HepG2 (cell line): Measurements from ENCODE around the gene HYAL1. TPM values are rescaled to one million over a fixed set of nuclear protein-coding genes. Genes with fewer than 3 reads are reported as not detected.

ENCODE experiments used
- CBX2 ChIP-seq, 2 experiments: fragments of 200-600 bp in 1 of 2; sonication (generic); formaldehyde crosslinking in 1 of 2; IDR thresholded peaks; 2 replicates each; pipeline versions ENCODE4 v1.7.0 to v1.8.1; 2018 to 2022; ENCODE audit warnings: low read depth in 2 of 2, low read length in 1 of 2, mild to moderate bottlenecking in 1 of 2, missing genetic modification reagents in 1 of 2
- CBX5 ChIP-seq: sonication (generic); formaldehyde crosslinking; IDR thresholded peaks from 2 replicates; pipeline ENCODE4 v1.4.0; 2020; ENCODE audit warnings: missing genetic modification reagents, borderline replicate concordance
- FIP1L1 ChIP-seq: fragments of 200-400 bp; formaldehyde crosslinking; IDR thresholded peaks from 2 replicates; pipeline ENCODE4 v1.6.1; 2018; ENCODE audit warnings: low read depth, mild to moderate bottlenecking, low read length, moderate library complexity, borderline replicate concordance; ENCODE audit not compliant: insufficient read depth
- FOXO1 ChIP-seq: sonication (generic); formaldehyde crosslinking; IDR thresholded peaks from 2 replicates; pipeline ENCODE4 v1.4.0; 2020; ENCODE audit warnings: missing genetic modification reagents
- GTF3A ChIP-seq: sonication (generic); formaldehyde crosslinking; conservative IDR thresholded peaks from 2 replicates; pipeline ENCODE4 v1.4.0; 2020; ENCODE audit warnings: mild to moderate bottlenecking, missing genetic modification reagents
- HIC2 ChIP-seq: sonication (generic); formaldehyde crosslinking; IDR thresholded peaks from 2 replicates; pipeline ENCODE4 v1.9.0; 2022; ENCODE audit warnings: low read depth, missing genetic modification reagents
- HNF1A ChIP-seq, 2 experiments: sonication (generic) in 1 of 2; formaldehyde crosslinking in 1 of 2; IDR thresholded peaks; 2 replicates each; pipeline versions ENCODE4 v1.4.0 to v1.6.1; 2016 to 2020; ENCODE audit warnings: borderline replicate concordance in 1 of 2, low read depth in 1 of 2, mild to moderate bottlenecking in 1 of 2, missing genetic modification reagents in 1 of 2
- KDM5B ChIP-seq: sonication (generic); formaldehyde crosslinking; IDR thresholded peaks from 2 replicates; pipeline ENCODE4 v1.4.0; 2020; ENCODE audit warnings: missing genetic modification reagents, mild to moderate bottlenecking, borderline replicate concordance
- MTA1 ChIP-seq: sonication (generic); formaldehyde crosslinking; IDR thresholded peaks from 2 replicates; pipeline ENCODE4 v1.4.0; 2020; ENCODE audit warnings: missing genetic modification reagents, mild to moderate bottlenecking, borderline replicate concordance
- MTF1 ChIP-seq: sonication (generic); formaldehyde crosslinking; IDR thresholded peaks from 2 replicates; pipeline ENCODE4 v1.5.0; 2020; ENCODE audit warnings: missing genetic modification reagents
- NR2F1 ChIP-seq, 2 experiments: fragments of 450-650 bp in 1 of 2; formaldehyde crosslinking in 1 of 2; IDR thresholded peaks; 2 replicates each; pipeline versions ENCODE4 v1.5.0 to v1.6.1; 2016 to 2020; ENCODE audit warnings: mild to moderate bottlenecking in 1 of 2, missing compliant biosample characterization in 1 of 2, missing genetic modification reagents in 1 of 2, moderate library complexity in 1 of 2
- REPIN1 ChIP-seq: sonication (generic); formaldehyde crosslinking; IDR thresholded peaks from 2 replicates; pipeline ENCODE4 v1.8.0; 2022; ENCODE audit warnings: missing genetic modification reagents, low read depth, mild to moderate bottlenecking, borderline replicate concordance
- SOX6 ChIP-seq, 2 experiments: fragments of 450-650 bp in 1 of 2; sonication (generic) in 1 of 2; formaldehyde crosslinking in 1 of 2; IDR thresholded peaks; 2 replicates each; pipeline versions ENCODE4 v1.4.0 to v1.6.1; 2017 to 2020; ENCODE audit warnings: antibody characterized with exemption in 1 of 2, mild to moderate bottlenecking in 1 of 2, missing genetic modification reagents in 1 of 2
- U2AF2 ChIP-seq: fragments of 200-400 bp; formaldehyde crosslinking; IDR thresholded peaks from 2 replicates; pipeline ENCODE4 v1.6.1; 2017; ENCODE audit warnings: low read depth, mild to moderate bottlenecking, low read length
- ZEB1 ChIP-seq: IDR thresholded peaks from 2 replicates; pipeline ENCODE4 v1.6.1; 2012; ENCODE audit warnings: mild to moderate bottlenecking, low read depth, inconsistent platforms; ENCODE audit not compliant: insufficient replicate concordance
- ZNF274 ChIP-seq: sonication (generic); formaldehyde crosslinking; IDR thresholded peaks from 2 replicates; pipeline ENCODE4 v1.5.1; 2020; ENCODE audit warnings: mild to moderate bottlenecking, missing genetic modification reagents
- ZNF317 ChIP-seq: sonication (generic); formaldehyde crosslinking; IDR thresholded peaks from 2 replicates; pipeline ENCODE4 v1.5.0; 2020; ENCODE audit warnings: mild to moderate bottlenecking, missing genetic modification reagents
- ZNF501 ChIP-seq: sonication (generic); formaldehyde crosslinking; IDR thresholded peaks from 2 replicates; pipeline ENCODE4 v1.5.1; 2020; ENCODE audit warnings: mild to moderate bottlenecking, moderate library complexity, missing genetic modification reagents
- ZNF746 ChIP-seq: sonication (generic); formaldehyde crosslinking; IDR thresholded peaks from 2 replicates; pipeline ENCODE4 v1.8.0; 2022; ENCODE audit warnings: mild to moderate bottlenecking, missing genetic modification reagents
- ZNF747 ChIP-seq: sonication (generic); formaldehyde crosslinking; IDR thresholded peaks from 2 replicates; pipeline ENCODE4 v1.8.1; 2023; ENCODE audit warnings: missing genetic modification reagents, mild to moderate bottlenecking, borderline replicate concordance
- ZNF781 ChIP-seq: sonication (generic); formaldehyde crosslinking; IDR thresholded peaks from 2 replicates; pipeline ENCODE4 v1.5.1; 2020; ENCODE audit warnings: borderline replicate concordance, mild to moderate bottlenecking, missing genetic modification reagents; ENCODE audit errors: not compliant biosample characterization
- ZSCAN21 ChIP-seq: sonication (generic); formaldehyde crosslinking; IDR thresholded peaks from 2 replicates; pipeline ENCODE4 v1.8.0; 2022; ENCODE audit warnings: mild to moderate bottlenecking, missing genetic modification reagents, moderate library complexity, borderline replicate concordance
- polyA plus RNA-seq, 8 experiments: library from polyadenylated mRNA; depleted of rRNA in 3 of 8; stranded (reverse) in 7 of 8; unstranded in 1 of 8; fragments of >200 nt; fragmentation: Illumina TruSeq in 4 of 8; extraction: Trizol in 4 of 8; gene quantifications; 2 replicates each; pipeline versions ENCODE4 v1.2.1 to v1.2.3, GENCODE V29; 2011 to 2016; ENCODE audit warnings: low read depth in 4 of 8, missing spikeins in 1 of 8, mixed read lengths in 1 of 8; ENCODE audit not compliant: insufficient read depth in 1 of 8
- total RNA-seq, 5 experiments: library from RNA; depleted of rRNA; stranded (reverse); fragments of >200 nt; fragmentation: Illumina TruSeq; extraction: Trizol; gene quantifications; 2 replicates each; pipeline ENCODE4 v1.2.3, GENCODE V29; 2016; ENCODE audit warnings: low read depth in 1 of 5

Gene HYAL1
- total and polyA plus RNA-seq, 2 of the 13 experiments (the other 11 are each of a cell fraction or from before 2014, with no cell fraction given): 76.5 to 193 TPM

GRCh38 chr3:50324351-50325112 is 21.2 kb upstream of the HYAL1 start (continued):
- TF ChIP-seq CBX2 (IDR thresholded peaks at IDR 0.05; ENCODE audit: low read depth, low read length) (no peak), CBX2 (CRISPR knock-in tag; IDR thresholded peaks at IDR 0.05; ENCODE audit: low read depth) (no peak), SOX6 (IDR thresholded peaks at IDR 0.05) (no peak), SOX6 (CRISPR knock-in tag; IDR thresholded peaks at IDR 0.05) (peak; percentile 67), U2AF2 (no peak), KDM5B (CRISPR knock-in tag) (peak; percentile 57; the same call in 1 of the 2 replicates), ZNF317 (CRISPR knock-in tag) (peak; percentile 62; the same call in 1 of the 2 replicates), MTF1 (no peak), ZNF746 (no peak), REPIN1 (no peak), GTF3A (CRISPR knock-in tag) (0 out of 2 replicates have a peak, but pooled peaks have one; percentile 73), ZEB1 (no peak), MTA1 (CRISPR knock-in tag) (0 out of 2 replicates have a peak, but pooled peaks have one; percentile 62), ZNF501 (peak; percentile 70), HNF1A (IDR thresholded peaks at IDR 0.05; ENCODE audit: low read depth) (no peak), HNF1A (CRISPR knock-in tag; IDR thresholded peaks at IDR 0.05; ENCODE audit: borderline replicate concordance) (peak; percentile 63), HIC2 (CRISPR knock-in tag) (no peak), ZNF747 (no peak), ZSCAN21 (CRISPR knock-in tag) (peak; percentile 61; the same call in 1 of the 2 replicates), NR2F1 (CRISPR knock-in tag; IDR thresholded peaks at IDR 0.05) (peak in 1 of 2 experiments; percentile 65; a peak in 2 of 4 replicates), ZNF274 (CRISPR knock-in tag) (no peak), FOXO1 (no peak), CBX5 (CRISPR knock-in tag) (peak; percentile 31; the same call in 1 of the 2 replicates), FIP1L1 (no peak), ZNF781 (peak; percentile 32)
